Upper lobe of left lung (tissue), 6 donors: ENCODE data around the gene PPP1R3C. TPM values are rescaled to one million over a fixed set of nuclear protein-coding genes. Genes with fewer than 3 reads are reported as not detected.

Source experiments
- ATAC-seq, 2 donors: fragments of 200-7000 bp; cut with Tn5 transposase; one replicate each; pipeline ENCODE4 v1.9.1; 2022; ENCODE audit warnings: mild to moderate bottlenecking in 2 of 2, moderate library complexity in 2 of 2; ENCODE audit not compliant: low FRiP score in 2 of 2
- DNase-seq, 2 donors: peaks; one replicate each; pipeline ENCODE4 v3.0.0-alpha.2; 2019 to 2020
- H3K27ac ChIP-seq, 4 donors: fragments of 200-600 bp; sonication (generic); one replicate each; pipeline ENCODE4 v1.5.1; 2016 to 2019
- H3K27me3 ChIP-seq, 4 donors: fragments of 200-600 bp; sonication (generic); one replicate each; pipeline ENCODE4 v1.5.1; 2017 to 2019
- H3K36me3 ChIP-seq, 4 donors: fragments of 200-600 bp; sonication (generic); one replicate each; pipeline ENCODE4 v1.5.1; 2016 to 2019
- H3K4me1 ChIP-seq, 4 donors: fragments of 200-600 bp; sonication (generic); one replicate each; pipeline ENCODE4 v1.5.1; 2018 to 2019
- H3K4me3 ChIP-seq, 4 donors: fragments of 200-600 bp; sonication (generic); one replicate each; pipeline ENCODE4 v1.5.1; 2017 to 2019; ENCODE audit warnings: mild to moderate bottlenecking in 2 of 4, moderate library complexity in 1 of 4
- H3K9me3 ChIP-seq, 4 donors: fragments of 200-600 bp; sonication (generic); one replicate each; pipeline ENCODE4 v1.5.1; 2018 to 2019
- CTCF ChIP-seq, 6 experiments: fragments of 450-650 bp in 4 of 6; fragments of 200-600 bp in 2 of 6; sonication (generic) in 2 of 6; IDR thresholded peaks; one replicate each; pipeline ENCODE4 v1.5.1; 2016 to 2019; ENCODE audit warnings: antibody characterized with exemption in 6 of 6
- EP300 ChIP-seq, 4 donors: sonication (generic); formaldehyde crosslinking; IDR thresholded peaks; one replicate each; pipeline ENCODE4 v1.5.1; 2017; ENCODE audit warnings: antibody characterized with exemption in 4 of 4, control low read depth in 2 of 4
- POLR2A ChIP-seq, 4 donors: fragments of 450-650 bp; IDR thresholded peaks; one replicate each; pipeline ENCODE4 v1.5.1; 2016 to 2017; ENCODE audit warnings: antibody characterized with exemption in 4 of 4, mild to moderate bottlenecking in 2 of 4
- POLR2AphosphoS5 ChIP-seq, 2 donors: sonication (generic); formaldehyde crosslinking; IDR thresholded peaks; one replicate each; pipeline ENCODE4 v1.5.1; 2017; ENCODE audit warnings: antibody characterized with exemption in 2 of 2
- WGBS, 2 donors: methylation state at CpG; one replicate each; pipeline ENCODE4 v1.1.5; 2017 to 2018; 5-methylcytosine and 5-hydroxymethylcytosine counted together
- total RNA-seq, 6 donors: library from RNA; depleted of rRNA in 4 of 6; stranded (reverse); fragments of >200 nt in 4 of 6; gene quantifications; one replicate each; pipeline versions ENCODE4 v1.1.0 to v1.2.1, GENCODE V29; 2016 to 2021
- donor health status: DM: no; HTN: no; CAD: no; lungs with moderate emphysema.
- donor health status: DM: no; HTN: yes; CAD: no; lungs with severe emphysema.

Gene PPP1R3C
- total RNA-seq, 6 donors from 2014 or later: 1.8 to 13.3 (median 10.2) TPM

GRCh38 chr10:91592266-91592975, 40.5 kb downstream of the PPP1R3C start:
- Histone ChIP-seq H3K4me1 (peaks cover 6 to 25% (median 23%) of the 10 kb centered on the region in 4 donors), H3K9me3 (no peaks in the 10 kb centered on the region), H3K36me3 (no peaks in the 10 kb centered on the region), H3K27me3 (no peaks in the 10 kb centered on the region), H3K27ac (peak overlapping the region; percentile 27 to 58 (median 50)), H3K4me3 (no peak overlapping the region)
- no peak for ATAC-seq
- DNase-seq: no peak
- TF ChIP-seq EP300 (IDR thresholded peaks at IDR 0.05) (no peak), POLR2A (IDR thresholded peaks at IDR 0.05) (no peak), CTCF (IDR thresholded peaks at IDR 0.05) (no peak), POLR2AphosphoS5 (IDR thresholded peaks at IDR 0.05) (no peak)
- WGBS, 2 donors: 64 to 79% methylated on average over 8 of the region's 8 CpGs

- TF ChIP-seq EP300 (IDR thresholded peaks at IDR 0.05): no peak
- TF ChIP-seq POLR2AphosphoS5 (IDR thresholded peaks at IDR 0.05): no peak
- TF ChIP-seq CTCF (IDR thresholded peaks at IDR 0.05): no peak
- peak overlapping the region; percentile 48 to 61 (median 56) for H3K27ac ChIP-seq
- H3K36me3 ChIP-seq: no peaks in the 10 kb centered on the region
- H3K4me1 ChIP-seq: peaks cover 6 to 24% (median 19%) of the 10 kb centered on the region in 4 donors
- DNase-seq (no peak), ATAC-seq (no peak)
- H3K4me3 ChIP-seq: no peak overlapping the region
- no peaks in the 10 kb centered on the region for H3K27me3 ChIP-seq
- no peaks in the 10 kb centered on the region for H3K9me3 ChIP-seq
- WGBS, 2 donors: 52 to 68% methylated on average over 7 of the region's 7 CpGs
Measured at GRCh38 chr10:91591797-91592174, 41.1 kb downstream of the PPP1R3C start.

GRCh38 chr10:91590904-91591796, 41.7 kb downstream of the PPP1R3C start:
- H3K4me1 ChIP-seq: peaks cover 6 to 24% (median 19%) of the 10 kb centered on the region in 4 donors
- DNase-seq (no peak), ATAC-seq (peak in 1 of 2 donors; percentile 14)
- TF ChIP-seq POLR2AphosphoS5 (IDR thresholded peaks at IDR 0.05) (peak in 1 of 2 donors; percentile 34), EP300 (IDR thresholded peaks at IDR 0.05) (no peak), CTCF (IDR thresholded peaks at IDR 0.05) (no peak)
- H3K27ac ChIP-seq: peak overlapping the region; percentile 48 to 61 (median 56)
- H3K9me3 ChIP-seq: no peaks in the 10 kb centered on the region
- H3K27me3 ChIP-seq: no peaks in the 10 kb centered on the region
- H3K36me3 ChIP-seq: no peaks in the 10 kb centered on the region
- H3K4me3 ChIP-seq: no peak overlapping the region
- WGBS, 2 donors: 45 to 46% methylated on average over 10 of the region's 10 CpGs

- Histone ChIP-seq H3K27me3 (no peaks in the 10 kb centered on the region), H3K36me3 (no peaks in the 10 kb centered on the region), H3K4me3 (no peak overlapping the region), H3K9me3 (no peaks in the 10 kb centered on the region), H3K27ac (peak overlapping the region; percentile 48 to 61 (median 54)), H3K4me1 (peaks cover 6 to 24% (median 19%) of the 10 kb centered on the region in 4 donors)
- no peak for TF ChIP-seq CTCF (IDR thresholded peaks at IDR 0.05)
- no peak for TF ChIP-seq EP300 (IDR thresholded peaks at IDR 0.05)
- TF ChIP-seq POLR2A (IDR thresholded peaks at IDR 0.05): no peak
- no peak for TF ChIP-seq POLR2AphosphoS5 (IDR thresholded peaks at IDR 0.05)
- ATAC-seq (peak; percentile 13 to 67), DNase-seq (peak in 1 of 2 donors; percentile 15)
- WGBS, 2 donors: 38 to 48% methylated on average over 5 to 7 of the region's 7 CpGs
Measured at GRCh38 chr10:91590142-91590903, 42.5 kb downstream of the PPP1R3C start.
